Lower lobe of right lung (tissue), 2 donors: ENCODE results near the gene TNFRSF1A. TPM values are rescaled to one million over a fixed set of nuclear protein-coding genes. Genes with fewer than 3 reads are reported as not detected.

Experiments
- ATAC-seq, 2 donors: fragments of 200-7000 bp; cut with Tn5 transposase; one replicate each; pipeline ENCODE4 v1.9.1; 2020 to 2022; ENCODE audit warnings: mild to moderate bottlenecking in 2 of 2, moderate library complexity in 2 of 2
- DNase-seq: peaks from one replicate; pipeline ENCODE4 v3.0.0-alpha.2; 2020
- H3K27ac ChIP-seq: fragments of 200-600 bp; one replicate; pipeline ENCODE4 v1.8.0; 2022
- H3K27me3 ChIP-seq: fragments of 200-600 bp; one replicate; pipeline ENCODE4 v1.8.0; 2022; ENCODE audit warnings: low read depth
- H3K36me3 ChIP-seq: fragments of 200-600 bp; one replicate; pipeline ENCODE4 v1.8.0; 2022; ENCODE audit warnings: mild to moderate bottlenecking
- H3K4me1 ChIP-seq: fragments of 200-600 bp; one replicate; pipeline ENCODE4 v1.8.0; 2022
- H3K4me3 ChIP-seq: fragments of 200-600 bp; one replicate; pipeline ENCODE4 v1.8.0; 2022; ENCODE audit warnings: mild to moderate bottlenecking
- H3K9me3 ChIP-seq: fragments of 200-600 bp; one replicate; pipeline ENCODE4 v1.8.0; 2022
- CTCF ChIP-seq: fragments of 200-600 bp; IDR thresholded peaks from one replicate; pipeline ENCODE4 v1.8.0; 2022; ENCODE audit warnings: antibody characterized with exemption, mild to moderate bottlenecking
- intact Hi-C: fragments of 100-400 bp; cut with DNase I; formaldehyde crosslinking; loops from one replicate; pipeline ENCODE4 v1.11.0; 2022
- total RNA-seq: library from RNA; stranded (reverse); fragmentation: NEBNext Ultra II Directional; extraction: Animal tissue kit (Norgen Biotek cat#: 25700); gene quantifications from one replicate; pipeline ENCODE4 v1.2.1, GENCODE V29; 2021
- donor health status: DM: no; HTN: yes; CAD: no; lungs with severe emphysema.

TNFRSF1A gene
- total RNA-seq, 1 donor from 2014 or later, result 165 TPM

- ATAC-seq (peak; percentile 85 to 90), DNase-seq (peak; percentile 96)
- H3K9me3 ChIP-seq, result no peaks in the 10 kb centered on the region
- no peak for TF ChIP-seq CTCF
- intact Hi-C loops, result no loop called here
- H3K27me3 ChIP-seq, result no peaks in the 10 kb centered on the region
- H3K27ac ChIP-seq, result peak overlapping the region; percentile 96
- H3K4me1 ChIP-seq, result peaks cover 80% of the 10 kb centered on the region
- peaks cover 55% of the 10 kb centered on the region for H3K36me3 ChIP-seq
- peak overlapping the region; percentile 94 for H3K4me3 ChIP-seq
Measured at GRCh38 chr12:6336079-6336888, 5.6 kb downstream of the TNFRSF1A start.

GRCh38 chr12:6335451-6336078 lies 6.3 kb downstream of the TNFRSF1A start:
- ATAC-seq (peak; percentile 51 to 54), DNase-seq (peak; percentile 87)
- Histone ChIP-seq H3K27ac (peak overlapping the region; percentile 96), H3K36me3 (peaks cover 63% of the 10 kb centered on the region), H3K4me1 (peaks cover 87% of the 10 kb centered on the region), H3K9me3 (no peaks in the 10 kb centered on the region), H3K4me3 (peak overlapping the region; percentile 94), H3K27me3 (no peaks in the 10 kb centered on the region)
- TF ChIP-seq CTCF, result peak; percentile 55
- intact Hi-C loops, result no loop called here

DNA sequence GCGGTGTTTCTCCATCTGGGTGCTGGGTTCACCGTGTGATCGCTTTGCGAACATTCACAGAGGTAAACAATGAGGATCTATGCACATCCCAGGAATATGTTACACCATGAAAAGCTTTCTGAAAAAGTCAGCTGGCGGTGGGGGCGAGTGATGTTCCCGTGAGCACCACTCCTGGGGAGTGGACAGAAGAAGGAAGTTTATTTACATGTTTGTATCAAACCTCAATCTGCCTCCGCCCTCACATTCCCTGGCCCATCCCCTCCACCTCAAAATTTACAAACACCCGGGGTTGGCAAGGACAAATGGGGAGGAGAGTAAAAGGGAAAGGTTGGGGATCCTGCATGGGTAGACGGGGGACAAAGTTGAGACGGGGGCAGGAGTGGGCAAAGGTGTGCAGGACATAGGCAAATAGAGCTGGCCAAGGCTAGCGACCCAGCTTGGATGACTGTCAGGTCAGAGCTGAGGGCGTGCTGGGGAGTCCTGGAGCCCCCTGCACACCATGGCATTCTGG lies 6.9 kb downstream of the TNFRSF1A start:
- intact Hi-C loops, result loop anchor here (5.0 kb wide), 1 partner anchor 32 kb away; no protein-coding TSS in a partner anchor
- Histone ChIP-seq H3K36me3 (peaks cover 68% of the 10 kb centered on the region), H3K4me1 (peaks cover 93% of the 10 kb centered on the region), H3K27ac (peak overlapping the region; percentile 96), H3K4me3 (peak overlapping the region; percentile 94), H3K27me3 (no peaks in the 10 kb centered on the region), H3K9me3 (no peaks in the 10 kb centered on the region)
- ATAC-seq (no peak), DNase-seq (no peak)
- TF ChIP-seq CTCF, result no peak

- intact Hi-C loops, result loop anchor here (5.0 kb wide), 1 partner anchor 33 kb away; no protein-coding TSS in a partner anchor
- DNase-seq (no peak), ATAC-seq (no peak)
- Histone ChIP-seq H3K36me3 (peaks cover 74% of the 10 kb centered on the region), H3K4me1 (peaks cover 93% of the 10 kb centered on the region), H3K27me3 (no peaks in the 10 kb centered on the region), H3K27ac (peak overlapping the region; percentile 96), H3K4me3 (peak overlapping the region; percentile 94), H3K9me3 (no peaks in the 10 kb centered on the region)
- no peak for TF ChIP-seq CTCF
Measured at GRCh38 chr12:6334359-6334758, 7.5 kb downstream of the TNFRSF1A start.

DNA sequence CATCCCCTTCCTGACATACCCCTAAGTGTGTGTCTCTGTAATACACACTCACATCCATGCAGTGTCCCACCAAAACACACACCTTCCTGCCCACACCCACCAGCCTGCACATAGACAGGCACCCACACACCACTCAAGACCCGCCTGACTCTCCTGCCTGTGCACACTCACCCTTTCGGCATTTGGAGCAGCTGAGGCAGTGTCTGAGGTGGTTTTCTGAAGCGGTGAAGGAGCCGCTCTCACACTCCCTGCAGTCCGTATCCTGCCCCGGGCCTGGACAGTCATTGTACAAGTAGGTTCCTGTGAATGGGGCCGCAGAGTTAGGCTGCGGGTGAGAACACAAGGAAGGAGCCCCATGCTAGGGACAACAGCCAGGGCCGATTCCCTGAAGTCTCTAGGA lies 8.3 kb downstream of the TNFRSF1A start:
- TF ChIP-seq CTCF, result no peak
- Histone ChIP-seq H3K36me3 (peaks cover 76% of the 10 kb centered on the region), H3K27me3 (no peaks in the 10 kb centered on the region), H3K27ac (peak overlapping the region; percentile 96), H3K9me3 (no peaks in the 10 kb centered on the region), H3K4me1 (peaks cover 93% of the 10 kb centered on the region), H3K4me3 (no peak overlapping the region)
- no peak for DNase-seq
- no peak for ATAC-seq
- intact Hi-C loops, result loop anchor here (5.0 kb wide), 1 partner anchor 34 kb away; no protein-coding TSS in a partner anchor
